ENCODE results near the gene CCDC78. TPM values are rescaled to one million over a fixed set of nuclear protein-coding genes. Genes with fewer than 3 reads are reported as not detected.

CCDC78 gene
- total RNA-seq, 1 donor = 2.2 TPM

DNA sequence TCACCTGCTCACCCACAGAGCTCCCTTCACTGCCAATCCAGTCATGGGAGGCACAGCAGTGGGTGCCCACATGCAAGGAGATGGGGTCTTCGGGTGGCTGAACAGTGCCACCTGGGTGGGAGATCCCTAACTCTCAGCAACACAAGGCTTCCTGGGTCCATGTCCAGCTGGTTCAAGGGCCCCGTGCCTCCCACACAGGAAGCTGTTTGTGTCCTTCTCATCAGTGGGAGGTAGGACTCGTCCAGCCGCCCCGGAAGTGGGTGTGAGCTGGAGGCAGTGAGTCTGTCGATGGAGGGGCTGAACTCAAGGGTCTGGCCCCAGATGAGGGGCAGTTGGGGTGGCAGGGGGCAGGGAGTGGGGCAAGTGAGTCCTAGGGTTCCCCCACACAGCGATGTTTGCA, 22.2 kb downstream of the CCDC78 start:
- no peak overlapping the region for H3K4me2 ChIP-seq (ENCODE audit: insufficient read depth, low read length)
- H2AFZ ChIP-seq (ENCODE audit: low read length) = no peak overlapping the region
- TF ChIP-seq, protein P1, sequence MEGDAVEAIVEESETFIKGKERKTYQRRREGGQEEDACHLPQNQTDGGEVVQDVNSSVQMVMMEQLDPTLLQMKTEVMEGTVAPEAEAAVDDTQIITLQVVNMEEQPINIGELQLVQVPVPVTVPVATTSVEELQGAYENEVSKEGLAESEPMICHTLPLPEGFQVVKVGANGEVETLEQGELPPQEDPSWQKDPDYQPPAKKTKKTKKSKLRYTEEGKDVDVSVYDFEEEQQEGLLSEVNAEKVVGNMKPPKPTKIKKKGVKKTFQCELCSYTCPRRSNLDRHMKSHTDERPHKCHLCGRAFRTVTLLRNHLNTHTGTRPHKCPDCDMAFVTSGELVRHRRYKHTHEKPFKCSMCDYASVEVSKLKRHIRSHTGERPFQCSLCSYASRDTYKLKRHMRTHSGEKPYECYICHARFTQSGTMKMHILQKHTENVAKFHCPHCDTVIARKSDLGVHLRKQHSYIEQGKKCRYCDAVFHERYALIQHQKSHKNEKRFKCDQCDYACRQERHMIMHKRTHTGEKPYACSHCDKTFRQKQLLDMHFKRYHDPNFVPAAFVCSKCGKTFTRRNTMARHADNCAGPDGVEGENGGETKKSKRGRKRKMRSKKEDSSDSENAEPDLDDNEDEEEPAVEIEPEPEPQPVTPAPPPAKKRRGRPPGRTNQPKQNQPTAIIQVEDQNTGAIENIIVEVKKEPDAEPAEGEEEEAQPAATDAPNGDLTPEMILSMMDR (IDR thresholded peaks at IDR 0.05; ENCODE audit: extremely low read depth, low read depth, low read length) = no peak
- H3K4me1 ChIP-seq (ENCODE audit: insufficient read depth, low read length) = no peaks in the 10 kb centered on the region
- no peak for DNase-seq (ENCODE audit: insufficient read length, low spot score, missing footprints)
- H3K27me3 ChIP-seq (ENCODE audit: insufficient read depth, low read length) = peaks cover 69% of the 10 kb centered on the region
- H3K36me3 ChIP-seq (ENCODE audit: insufficient read depth, low read length) = no peaks in the 10 kb centered on the region
- no peaks in the 10 kb centered on the region for H3K9me3 ChIP-seq (ENCODE audit: low read depth, low read length)
- H4K20me1 ChIP-seq (ENCODE audit: insufficient read depth, low read length) = peaks cover 15% of the 10 kb centered on the region
- H3K79me2 ChIP-seq (ENCODE audit: insufficient read depth, low read length) = no peaks in the 10 kb centered on the region
- H3K27ac ChIP-seq (ENCODE audit: low read depth, low read length) = no peak overlapping the region
- H3K4me3 ChIP-seq (ENCODE audit: insufficient read depth, low read length) = no peak overlapping the region

DNA sequence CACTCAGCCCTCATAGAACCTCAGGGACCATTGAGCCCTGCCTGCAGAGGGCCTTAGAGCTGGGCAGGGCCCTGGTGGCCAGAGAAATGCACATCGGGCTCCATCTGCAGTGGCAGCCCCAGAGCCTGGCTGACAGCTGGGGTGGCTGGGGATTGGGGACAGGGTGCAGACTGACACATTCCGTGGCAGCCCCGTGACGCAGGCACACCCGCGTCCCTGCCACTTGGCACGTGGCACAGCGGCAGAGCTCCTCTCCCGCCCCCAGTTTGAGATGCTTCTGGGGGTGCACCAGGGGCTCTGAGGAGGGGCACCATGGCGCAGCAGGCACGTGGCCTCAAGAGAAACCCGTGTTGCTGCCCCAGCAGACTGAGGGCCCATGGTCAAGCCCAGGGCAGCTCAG, 22.8 kb downstream of the CCDC78 start:
- Histone ChIP-seq H2AFZ (ENCODE audit: low read length) (no peak overlapping the region), H3K4me2 (ENCODE audit: insufficient read depth, low read length) (no peak overlapping the region), H3K36me3 (ENCODE audit: insufficient read depth, low read length) (no peaks in the 10 kb centered on the region), H3K9me3 (ENCODE audit: low read depth, low read length) (no peaks in the 10 kb centered on the region), H3K27ac (ENCODE audit: low read depth, low read length) (no peak overlapping the region), H3K27me3 (ENCODE audit: insufficient read depth, low read length) (peaks cover 65% of the 10 kb centered on the region), H4K20me1 (ENCODE audit: insufficient read depth, low read length) (peaks cover 15% of the 10 kb centered on the region), H3K79me2 (ENCODE audit: insufficient read depth, low read length) (no peaks in the 10 kb centered on the region), H3K4me3 (ENCODE audit: insufficient read depth, low read length) (no peak overlapping the region), H3K4me1 (ENCODE audit: insufficient read depth, low read length) (no peaks in the 10 kb centered on the region)
- TF ChIP-seq, protein P1 (IDR thresholded peaks at IDR 0.05; ENCODE audit: extremely low read depth, low read depth, low read length) = no peak
- no peak for DNase-seq (ENCODE audit: insufficient read length, low spot score, missing footprints)

DNA sequence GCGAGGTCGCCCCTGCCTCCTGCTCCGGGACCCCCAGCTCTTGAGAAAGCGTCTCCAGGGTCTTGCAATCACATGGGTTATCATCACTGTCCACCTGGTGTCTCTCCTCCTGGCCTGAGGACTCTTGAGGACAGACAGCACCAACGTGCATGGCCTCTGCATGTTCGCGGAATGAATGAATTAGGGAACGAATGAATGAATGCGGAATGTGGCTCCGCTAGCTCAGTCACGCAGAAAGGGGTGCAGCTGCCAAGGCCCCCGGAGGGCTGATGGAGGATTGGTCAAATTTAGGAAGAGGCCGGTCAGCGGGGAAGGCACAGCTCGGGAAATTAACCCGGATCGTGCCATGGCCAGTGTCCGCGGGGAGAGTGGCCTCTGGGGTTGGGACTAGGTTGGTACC, 23.9 kb downstream of the CCDC78 start:
- DNase-seq (ENCODE audit: insufficient read length, low spot score, missing footprints) = no peak
- H3K27me3 ChIP-seq (ENCODE audit: insufficient read depth, low read length) = peaks cover 57% of the 10 kb centered on the region
- peaks cover 15% of the 10 kb centered on the region for H4K20me1 ChIP-seq (ENCODE audit: insufficient read depth, low read length)
- H3K9me3 ChIP-seq (ENCODE audit: low read depth, low read length) = no peaks in the 10 kb centered on the region
- no peaks in the 10 kb centered on the region for H3K79me2 ChIP-seq (ENCODE audit: insufficient read depth, low read length)
- H3K36me3 ChIP-seq (ENCODE audit: insufficient read depth, low read length) = no peaks in the 10 kb centered on the region
- no peak overlapping the region for H3K27ac ChIP-seq (ENCODE audit: low read depth, low read length)
- no peak overlapping the region for H3K4me2 ChIP-seq (ENCODE audit: insufficient read depth, low read length)
- H2AFZ ChIP-seq (ENCODE audit: low read length) = no peak overlapping the region
- TF ChIP-seq, protein P1 (IDR thresholded peaks at IDR 0.05; ENCODE audit: extremely low read depth, low read depth, low read length) = no peak
- H3K4me3 ChIP-seq (ENCODE audit: insufficient read depth, low read length) = no peak overlapping the region
- no peaks in the 10 kb centered on the region for H3K4me1 ChIP-seq (ENCODE audit: insufficient read depth, low read length)

DNA sequence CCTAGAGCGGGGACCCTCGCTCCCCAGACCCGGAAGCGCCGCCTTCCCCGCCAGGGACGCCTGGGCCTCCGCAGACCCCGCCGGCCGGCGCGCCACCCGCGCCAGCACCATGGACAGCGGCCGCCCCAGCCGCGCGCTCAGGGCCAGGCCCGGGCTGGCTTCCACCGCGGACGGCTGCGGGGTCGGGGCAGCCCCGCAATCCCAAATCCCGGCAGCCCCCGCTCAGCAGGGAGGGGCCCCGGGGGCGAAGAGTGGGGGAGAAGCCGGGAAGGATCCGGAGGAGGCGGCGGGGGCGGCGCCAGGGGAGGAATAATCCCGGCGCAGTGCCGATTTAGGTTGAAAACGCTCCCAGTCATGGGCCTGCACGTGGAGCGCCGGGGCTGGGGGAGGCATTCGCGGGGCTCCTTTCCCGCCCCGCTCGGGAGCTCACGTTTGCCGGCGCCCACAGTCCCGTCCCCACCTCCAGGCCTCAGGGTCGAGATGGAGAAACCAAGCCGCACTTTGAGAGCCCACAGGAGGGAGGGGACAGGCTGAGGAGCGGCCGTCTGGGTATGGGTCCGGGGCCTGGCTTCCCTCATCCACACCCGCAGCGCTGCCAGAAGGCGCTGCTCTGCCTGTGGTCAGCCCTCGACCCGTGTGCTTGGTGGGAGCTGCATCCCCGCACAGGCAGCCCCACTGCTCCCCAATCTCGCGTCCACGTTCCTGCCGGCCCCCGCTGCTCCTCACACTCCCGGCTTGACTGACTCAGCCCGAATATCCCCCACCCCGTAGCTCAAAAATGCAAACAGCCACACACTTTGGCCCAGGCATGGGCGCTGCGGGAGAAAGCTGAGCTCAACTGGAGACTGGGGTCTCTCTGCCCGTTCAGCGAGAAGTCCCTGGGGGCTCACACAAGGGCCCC, 25.3 kb downstream of the CCDC78 start:
- Histone ChIP-seq H4K20me1 (ENCODE audit: insufficient read depth, low read length) (peaks cover 14% of the 10 kb centered on the region), H3K4me2 (ENCODE audit: insufficient read depth, low read length) (no peak overlapping the region), H2AFZ (ENCODE audit: low read length) (no peak overlapping the region), H3K27ac (ENCODE audit: low read depth, low read length) (no peak overlapping the region), H3K9me3 (ENCODE audit: low read depth, low read length) (no peaks in the 10 kb centered on the region), H3K4me3 (ENCODE audit: insufficient read depth, low read length) (no peak overlapping the region), H3K79me2 (ENCODE audit: insufficient read depth, low read length) (no peaks in the 10 kb centered on the region), H3K4me1 (ENCODE audit: insufficient read depth, low read length) (no peaks in the 10 kb centered on the region), H3K36me3 (ENCODE audit: insufficient read depth, low read length) (no peaks in the 10 kb centered on the region), H3K27me3 (ENCODE audit: insufficient read depth, low read length) (peaks cover 50% of the 10 kb centered on the region)
- peak; percentile 99 for DNase-seq (ENCODE audit: insufficient read length, low spot score, missing footprints)
- TF ChIP-seq, protein P1 (IDR thresholded peaks at IDR 0.05; ENCODE audit: extremely low read depth, low read depth, low read length) = no peak
